ENCODE results near the gene TRIP4. TPM values are rescaled to one million over a fixed set of nuclear protein-coding genes. Genes with fewer than 3 reads are reported as not detected.

The TRIP4 gene
- total and polyA plus RNA-seq, 9 of the 15 experiments (the other 6 are each of a cell fraction or from before 2014, with no cell fraction given), result 7.6 to 23.3 (median 16.7) TPM

- TF ChIP-seq CBFA2T2 (conservative IDR thresholded peaks at IDR 0.05), result peak; percentile 93
- TF ChIP-seq NR2C1 (IDR thresholded peaks at IDR 0.05), result peak; percentile 78
- peak; percentile 86 for TF ChIP-seq NR2C1 (tag; IDR thresholded peaks at IDR 0.05)
- TF ChIP-seq NR1H2 (CRISPR knock-in tag; IDR thresholded peaks at IDR 0.05), result no peak
- TF ChIP-seq PKNOX1 (IDR thresholded peaks at IDR 0.05), result peak; percentile 29; the same call in 1 of the 2 replicates
- TF ChIP-seq TEAD2 (tag; IDR thresholded peaks at IDR 0.05), result 0 out of 2 replicates have a peak, but pooled peaks have one; percentile 8
- peak; percentile 28; the same call in 1 of the 2 replicates for TF ChIP-seq RB1 (IDR thresholded peaks at IDR 0.05; ENCODE audit: low read depth)
- TF ChIP-seq PCBP1 (IDR thresholded peaks at IDR 0.05; ENCODE audit: low read depth, low read length, poor library complexity, severe bottlenecking), result no peak
- TF ChIP-seq NFXL1 (CRISPR knock-in tag; IDR thresholded peaks at IDR 0.05), result no peak
- no peak for TF ChIP-seq HEY1 (CRISPR knock-in tag; IDR thresholded peaks at IDR 0.05; ENCODE audit: borderline replicate concordance)
- no peak for TF ChIP-seq CREB3 (tag; conservative IDR thresholded peaks at IDR 0.05; ENCODE audit: low read depth)
- TF ChIP-seq HDAC3 (IDR thresholded peaks at IDR 0.05; ENCODE audit: borderline replicate concordance, partially characterized antibody), result peak; percentile 91
- no peak for TF ChIP-seq ILF3 (IDR thresholded peaks at IDR 0.05; ENCODE audit: borderline replicate concordance)
- no peak for TF ChIP-seq HDAC8 (tag; IDR thresholded peaks at IDR 0.05)
- no peak for TF ChIP-seq SREBF2 (CRISPR knock-in tag; IDR thresholded peaks at IDR 0.05)
- no peak for TF ChIP-seq ATF1 (CRISPR knock-in tag; IDR thresholded peaks at IDR 0.05)
- TF ChIP-seq ATF1 (tag; IDR thresholded peaks at IDR 0.05), result peak; percentile 50; the same call in 1 of the 2 replicates
- no peak for TF ChIP-seq ZNF311 (CRISPR knock-in tag; IDR thresholded peaks at IDR 0.05)
- TF ChIP-seq SOX6 (IDR thresholded peaks at IDR 0.05), result peak; percentile 98
- TF ChIP-seq HNRNPK (IDR thresholded peaks at IDR 0.05; ENCODE audit: low read depth, low read length, poor library complexity, severe bottlenecking), result no peak
- no peak for TF ChIP-seq ELF2 (CRISPR knock-in tag; IDR thresholded peaks at IDR 0.05)
- TF ChIP-seq RHOXF2B (CRISPR knock-in tag; conservative IDR thresholded peaks at IDR 0.05), result no peak
- peak; percentile 83 for TF ChIP-seq KLF1 (tag; IDR thresholded peaks at IDR 0.05)
- no peak for TF ChIP-seq ZNF133 (CRISPR knock-in tag; IDR thresholded peaks at IDR 0.05)
- no peak for TF ChIP-seq ZNF507 (tag; conservative IDR thresholded peaks at IDR 0.05)
- 0 out of 2 replicates have a peak, but pooled peaks have one; percentile 3 for TF ChIP-seq ARID4B (CRISPR knock-in tag; IDR thresholded peaks at IDR 0.05)
- 0 out of 2 replicates have a peak, but pooled peaks have one; percentile 20 for TF ChIP-seq SP1 (CRISPR knock-in tag; IDR thresholded peaks at IDR 0.05)
Measured at GRCh38 chr15:64461721-64462162, 74.1 kb downstream of the TRIP4 start (continued).

Data from K562 (cell line).